Activated CD4-positive, CD25-positive, alpha-beta regulatory T cell treated with anti-CD3 and anti-CD28 coated beads, Interleukin-2, amount 50 U/mL, for 16 hours (primary cell): ENCODE data around the gene ATCAY.
"Not testable (repeated sequence)": the region's sequence is repeated elsewhere in the genome, so short reads cannot be mapped to it uniquely, and the experiment has no call there.

Experiments
- DNase-seq: peaks from one replicate; pipeline ENCODE4 v3.0.0-alpha.2; 2020; ENCODE audit warnings: low read depth, low spot score

The ATCAY gene

DNA sequence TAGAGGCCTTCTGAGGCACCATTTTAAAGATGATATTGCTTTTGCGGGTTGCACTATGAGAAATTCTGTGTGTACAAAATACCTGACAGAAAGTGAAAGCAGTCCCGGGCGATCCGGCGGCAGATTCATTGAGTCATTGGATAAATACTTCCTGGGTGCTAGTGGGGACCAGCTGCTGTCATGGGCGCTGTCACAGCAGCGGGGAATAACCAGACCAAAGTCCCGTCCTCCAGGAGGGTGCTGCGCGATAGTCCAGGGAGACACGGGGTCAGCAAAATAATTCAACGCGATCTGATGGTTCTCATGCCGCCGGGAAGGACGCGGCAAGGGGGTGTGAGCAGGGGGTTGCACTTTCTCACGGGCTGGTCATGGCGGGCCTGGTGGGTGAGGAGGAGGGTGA, 25.2 kb upstream of the ATCAY start:
- no peak for DNase-seq

- DNase-seq, result no peak
These were observed 23.0 kb upstream of the ATCAY start for GRCh38 chr19:3857449-3858003.

DNA sequence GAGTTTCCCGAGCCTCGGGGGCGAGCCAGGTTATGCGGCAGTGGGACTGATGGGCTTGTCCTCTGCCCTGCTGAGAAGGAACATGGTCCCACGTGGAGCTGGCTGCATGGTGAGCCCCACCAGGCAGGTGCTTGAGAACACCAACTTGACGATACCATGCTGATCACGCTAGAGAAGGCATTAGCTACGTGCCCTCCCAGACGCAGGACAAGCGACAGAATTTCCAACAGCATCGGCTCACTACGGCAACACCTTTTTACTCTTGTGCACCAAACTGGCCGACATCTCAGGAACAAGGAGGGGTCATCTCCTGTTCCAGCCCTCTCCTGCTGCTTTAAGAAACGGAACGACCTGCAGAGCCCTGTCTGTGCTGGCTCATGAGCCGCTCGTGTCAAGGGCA, 20.0 kb upstream of the ATCAY start:
- DNase-seq, result no peak

- DNase-seq, result no peak
These were observed 17.5 kb upstream of the ATCAY start for GRCh38 chr19:3862826-3863500.

DNA sequence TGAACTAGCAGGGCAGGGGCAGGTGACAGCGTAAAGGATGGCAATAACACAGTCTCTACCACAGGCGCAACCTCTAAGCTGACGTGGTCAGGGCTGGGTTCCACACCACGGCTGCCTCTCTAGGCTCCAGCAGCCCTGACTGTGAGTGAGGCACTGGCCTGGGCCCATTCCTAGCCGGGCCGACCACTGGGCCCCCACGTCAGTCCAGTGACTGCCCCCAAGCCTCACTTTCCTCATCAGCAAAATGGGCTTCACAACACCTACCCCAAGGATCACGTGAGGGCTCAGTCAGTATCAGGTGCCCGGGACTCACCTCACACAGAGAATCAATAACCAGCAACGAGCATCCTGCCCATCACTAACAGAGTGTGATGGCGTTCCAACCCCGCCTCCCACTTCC, 16.8 kb upstream of the ATCAY start:
- DNase-seq, result no peak

GRCh38 chr19:3866910-3867638, 13.4 kb upstream of the ATCAY start:
- DNase-seq, result no peak

- DNase-seq, result no peak
These were observed 12.3 kb upstream of the ATCAY start for GRCh38 chr19:3867971-3868769.

GRCh38 chr19:3868770-3869456, 11.6 kb upstream of the ATCAY start, which contains the start of gene ZFR2:
ZFR2 (minus strand) TSS chr19:3869038; CDS start chr19:3869017, 21 bp downstream.
- no peak for DNase-seq

DNA sequence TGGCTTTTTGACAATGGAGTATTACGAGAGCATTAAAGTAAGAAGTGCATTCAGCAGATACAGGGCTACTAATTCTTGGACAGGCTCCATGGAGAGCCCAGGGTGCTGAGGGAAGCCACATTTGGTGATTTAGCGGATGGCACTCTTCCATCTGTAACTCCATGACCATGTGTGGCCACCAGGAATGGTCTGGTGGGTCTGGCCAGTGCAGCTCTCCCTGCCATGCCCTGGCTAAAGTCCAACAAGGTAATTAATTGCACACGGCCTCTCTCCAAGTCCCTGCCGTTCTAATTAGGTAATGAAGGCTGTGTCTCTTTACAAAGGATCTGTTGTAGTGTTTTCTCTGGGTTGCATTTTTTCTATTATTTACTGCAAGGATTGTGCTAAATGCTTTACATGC, 7.3 kb upstream of the ATCAY start:
- DNase-seq, result no peak

DNA sequence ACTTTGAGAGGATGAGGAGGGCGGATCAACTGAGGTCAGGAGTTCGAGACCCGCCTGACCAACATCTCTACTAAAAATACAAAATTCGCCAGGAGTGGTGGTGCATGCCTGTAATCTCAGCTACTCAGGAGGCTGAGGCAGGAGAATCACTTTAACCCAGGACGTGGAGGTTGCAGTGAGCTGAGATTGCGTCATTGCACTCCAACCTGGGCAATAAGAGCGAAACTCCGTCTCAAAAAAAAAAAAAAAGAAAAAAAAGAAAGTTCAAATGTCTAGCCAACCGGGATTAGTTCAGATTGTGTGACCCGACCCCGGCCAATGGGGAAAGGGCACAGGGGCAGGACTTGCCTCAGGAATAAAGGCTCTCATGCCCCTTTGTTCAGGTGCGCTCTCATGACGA, 5.8 kb upstream of the ATCAY start:
- not testable (repeated sequence) for DNase-seq

DNA sequence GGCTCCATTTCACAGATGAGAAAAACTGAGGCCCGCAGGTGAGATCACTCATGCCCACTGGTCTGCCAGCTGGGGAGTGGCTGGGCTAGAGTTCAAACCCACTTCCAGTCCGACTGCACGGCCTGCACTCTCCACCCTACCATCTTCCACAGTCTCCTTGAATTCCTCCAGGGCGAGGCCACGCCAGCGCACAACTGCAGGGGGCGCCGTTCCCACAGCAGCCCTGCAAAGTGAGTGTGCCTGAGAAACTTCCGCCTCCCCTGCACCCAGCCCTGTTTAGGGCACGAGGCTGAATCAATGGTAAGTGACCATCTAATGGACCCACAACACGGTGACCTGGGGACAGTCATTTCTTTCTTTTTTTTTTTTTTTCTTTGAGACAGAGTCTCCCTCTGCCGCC, 829 bp upstream of the ATCAY start:
- no peak for DNase-seq

- no peak for DNase-seq
These were observed 971 bp downstream of the ATCAY start for GRCh38 chr19:3881272-3882040.

- no peak for DNase-seq
These were observed 1.5 kb downstream of the ATCAY start for GRCh38 chr19:3882041-3882384.

DNA sequence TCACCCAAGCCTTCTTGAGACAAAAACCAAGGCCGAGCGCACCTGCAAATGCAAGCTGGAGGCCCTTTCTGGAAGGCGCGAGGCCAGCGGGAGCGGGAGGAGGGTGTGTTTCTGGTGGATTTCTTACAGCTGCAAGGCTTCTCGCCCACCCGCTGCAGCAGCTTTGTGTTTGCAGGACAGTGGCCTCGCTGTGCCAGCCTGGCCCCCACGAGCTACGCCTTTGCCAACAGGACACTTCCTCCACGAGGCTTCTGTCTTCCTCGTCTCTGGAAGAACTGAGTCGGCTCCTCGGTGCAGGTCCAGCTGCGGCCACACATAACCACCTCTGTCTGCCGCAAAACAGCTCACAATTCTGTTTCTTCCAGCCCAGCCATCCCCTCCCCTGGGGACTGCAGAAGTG, 10.1 kb downstream of the ATCAY start:
- no peak for DNase-seq

DNA sequence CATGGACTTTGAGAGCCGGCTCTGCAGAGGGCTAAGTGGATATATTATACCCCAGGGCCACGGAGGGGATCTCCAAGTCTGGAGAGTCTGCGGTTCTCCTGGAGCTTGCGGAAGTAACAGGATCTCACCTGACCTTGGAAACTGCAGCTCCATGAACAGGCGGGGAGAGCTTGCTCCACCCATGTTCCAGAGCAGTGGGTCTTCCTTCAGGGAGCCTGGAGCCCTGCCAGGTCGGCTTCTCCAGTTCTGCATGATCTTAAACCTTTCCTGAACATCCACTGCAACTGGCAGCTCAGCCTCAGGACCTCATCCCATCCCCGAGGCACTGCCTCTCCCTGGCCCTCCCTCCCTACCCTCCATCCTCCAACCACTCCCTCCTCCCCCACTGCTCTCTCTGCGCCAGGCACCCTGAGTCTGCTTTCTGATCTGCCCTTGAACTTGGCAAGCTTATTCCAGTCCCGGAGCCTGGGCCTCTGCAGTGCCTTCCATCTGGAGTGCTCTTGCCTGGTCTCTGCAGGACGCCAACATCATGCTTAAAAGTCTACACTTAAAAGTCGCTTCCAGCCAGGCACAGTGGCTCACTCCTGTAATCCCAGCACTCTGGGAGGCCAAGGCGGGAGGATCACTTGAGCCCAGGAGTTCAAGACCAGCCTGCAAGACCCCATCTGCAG, 13.2 kb downstream of the ATCAY start:
- DNase-seq, result no peak

GRCh38 chr19:3894959-3895358, 14.5 kb downstream of the ATCAY start:
- not testable (repeated sequence) for DNase-seq

- DNase-seq, result no peak
These were observed 15.3 kb downstream of the ATCAY start for GRCh38 chr19:3895788-3896187.

DNA sequence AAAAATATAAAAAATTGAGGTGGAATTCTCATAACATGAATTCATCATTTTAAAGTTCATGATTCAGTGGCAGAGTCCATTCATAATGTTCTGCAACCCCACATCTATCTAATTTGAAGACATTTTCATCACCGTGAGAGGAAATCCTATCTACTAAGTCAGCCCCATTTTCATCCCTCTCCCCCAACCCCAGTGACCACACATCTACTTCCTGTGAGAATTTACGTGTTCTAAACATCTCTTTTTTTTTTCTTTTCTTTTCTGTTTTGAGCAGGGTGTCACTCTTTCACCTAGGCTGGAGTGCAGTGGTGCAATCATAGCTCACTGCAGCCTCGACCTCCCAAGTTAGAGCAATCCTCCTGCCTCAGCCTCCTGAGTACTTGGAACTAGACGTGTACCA, 17.5 kb downstream of the ATCAY start:
- no peak for DNase-seq

- DNase-seq, result no peak
These were observed 17.9 kb downstream of the ATCAY start for GRCh38 chr19:3898426-3898825.

- no peak for DNase-seq
These were observed 19.2 kb downstream of the ATCAY start for GRCh38 chr19:3899531-3900294.
